Measurements from ENCODE around the gene LIPJ. TPM values are rescaled to one million over a fixed set of nuclear protein-coding genes. Genes with fewer than 3 reads are reported as not detected.

Gene LIPJ
- total RNA-seq, 1 experiment from 2014 or later = not detected

DNA sequence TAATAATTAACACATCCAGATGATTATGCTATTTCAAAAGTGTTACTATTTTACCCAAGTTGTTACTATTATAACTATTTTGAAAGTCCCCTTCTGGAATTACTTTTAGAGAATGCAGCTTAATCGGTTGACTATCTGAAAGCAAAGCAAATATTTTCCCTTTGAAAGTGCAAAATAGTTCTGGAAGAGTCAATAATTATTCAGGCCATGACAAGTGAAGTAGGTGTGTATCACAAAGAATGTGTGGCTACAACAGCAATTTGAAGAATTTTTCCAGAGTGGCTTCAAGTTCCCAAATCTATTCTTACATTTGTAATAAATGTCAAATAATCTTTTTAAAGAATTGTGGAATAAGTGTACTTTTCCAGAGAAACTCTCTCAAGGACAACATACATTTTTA, 46.2 kb upstream of the LIPJ start:
- Mint-ChIP-seq H3K27ac (no peak overlapping the region), H3K4me3 (no peak overlapping the region), H3K36me3 (ENCODE audit: insufficient read depth in 1 of 3, low read depth in 3 of 3) (no peaks in the 10 kb centered on the region; a peak in 1 of 7 replicates), H3K4me1 (peaks cover 5 to 8% of the 10 kb centered on the region in 2 experiments), H3K27me3 (ENCODE audit: low read depth) (no peaks in the 10 kb centered on the region), H3K9me3 (no peaks in the 10 kb centered on the region)
- Histone ChIP-seq H3K56ac (ENCODE audit: insufficient read length, low read depth, low read length) (no peak overlapping the region), H4K91ac (ENCODE audit: insufficient read length, low read depth, low read length) (no peak overlapping the region), H4K8ac (replicated peaks; ENCODE audit: insufficient read length, low read depth, low read length) (no peak overlapping the region), H4K5ac (ENCODE audit: insufficient read length, low read depth, low read length) (no peak overlapping the region), H2AK5ac (ENCODE audit: insufficient read length, low read length) (no peak overlapping the region), H3K23me2 (ENCODE audit: insufficient read length, low read depth, low read length, poor library complexity, severe bottlenecking) (no peaks in the 10 kb centered on the region), H3K9ac (ENCODE audit: extremely low read depth, insufficient read length, low read length) (no peak overlapping the region), H2AFZ (ENCODE audit: low read length) (no peak overlapping the region), H3K79me1 (ENCODE audit: insufficient read depth, low read depth, low read length, poor library complexity, severe bottlenecking) (no peaks in the 10 kb centered on the region), H3K9me3 (ENCODE audit: control insufficient read depth, low read depth, low read length) (no peaks in the 10 kb centered on the region), H3T11ph (ENCODE audit: low read length) (no peak overlapping the region), H2BK15ac (ENCODE audit: low read depth, low read length) (no peak overlapping the region), H3K18ac (ENCODE audit: insufficient read length, low read depth, low read length) (no peak overlapping the region), H3K4me1 (ENCODE audit: insufficient read depth, low read length) (no peaks in the 10 kb centered on the region), H3K4me2 (ENCODE audit: insufficient read depth, insufficient read length, low read length) (no peak overlapping the region), H2BK120ac (ENCODE audit: low read depth, low read length, poor library complexity, severe bottlenecking) (no peak overlapping the region), H3K79me2 (ENCODE audit: insufficient read depth, low read length) (no peaks in the 10 kb centered on the region), H2BK12ac (ENCODE audit: insufficient read length, low read depth, low read length) (no peak overlapping the region), H3K27me3 (ENCODE audit: insufficient read depth, low read length) (no peaks in the 10 kb centered on the region), H4K20me1 (ENCODE audit: control insufficient read depth, insufficient read depth, insufficient read length) (no peaks in the 10 kb centered on the region), H3K4ac (ENCODE audit: low read depth, low read length) (no peak overlapping the region), H2BK20ac (ENCODE audit: low read depth, low read length, poor library complexity, severe bottlenecking) (no peak overlapping the region), H3K23ac (ENCODE audit: insufficient read length, low read depth, low read length) (no peak overlapping the region), H2BK5ac (ENCODE audit: insufficient read length, low read length) (no peak overlapping the region), H3K14ac (ENCODE audit: insufficient read depth, low read length) (no peak overlapping the region), H3K27ac (ENCODE audit: insufficient read length, low read depth, low read length) (no peak overlapping the region)
- WGBS (ENCODE audit: extremely low coverage, insufficient read length, low lambda C conversion rate) = no CpG with 5 or more reads among the region's 1 CpG
- TF ChIP-seq, protein P1, sequence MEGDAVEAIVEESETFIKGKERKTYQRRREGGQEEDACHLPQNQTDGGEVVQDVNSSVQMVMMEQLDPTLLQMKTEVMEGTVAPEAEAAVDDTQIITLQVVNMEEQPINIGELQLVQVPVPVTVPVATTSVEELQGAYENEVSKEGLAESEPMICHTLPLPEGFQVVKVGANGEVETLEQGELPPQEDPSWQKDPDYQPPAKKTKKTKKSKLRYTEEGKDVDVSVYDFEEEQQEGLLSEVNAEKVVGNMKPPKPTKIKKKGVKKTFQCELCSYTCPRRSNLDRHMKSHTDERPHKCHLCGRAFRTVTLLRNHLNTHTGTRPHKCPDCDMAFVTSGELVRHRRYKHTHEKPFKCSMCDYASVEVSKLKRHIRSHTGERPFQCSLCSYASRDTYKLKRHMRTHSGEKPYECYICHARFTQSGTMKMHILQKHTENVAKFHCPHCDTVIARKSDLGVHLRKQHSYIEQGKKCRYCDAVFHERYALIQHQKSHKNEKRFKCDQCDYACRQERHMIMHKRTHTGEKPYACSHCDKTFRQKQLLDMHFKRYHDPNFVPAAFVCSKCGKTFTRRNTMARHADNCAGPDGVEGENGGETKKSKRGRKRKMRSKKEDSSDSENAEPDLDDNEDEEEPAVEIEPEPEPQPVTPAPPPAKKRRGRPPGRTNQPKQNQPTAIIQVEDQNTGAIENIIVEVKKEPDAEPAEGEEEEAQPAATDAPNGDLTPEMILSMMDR (conservative IDR thresholded peaks at IDR 0.05) = no peak
- DNase-seq = no peak
